Fibroblast of lung (primary cell): ENCODE data around the gene SLC44A1.

ENCODE experiments used
- CTCF ChIP-seq, 2 donors: IDR thresholded peaks in 1 of 2; conservative IDR thresholded peaks in 1 of 2; 1 replicate in 1 of 2; 2 replicates in 1 of 2; pipeline ENCODE4 v1.5.1; 2011 to 2012; ENCODE audit warnings: low read length in 2 of 2, control low read depth in 1 of 2, inconsistent platforms in 1 of 2, low read depth in 1 of 2, mild to moderate bottlenecking in 1 of 2
- EZH2 ChIP-seq: IDR thresholded peaks from 2 replicates; pipeline ENCODE4 v1.5.1; 2012; ENCODE audit warnings: low read length, control low read depth, mild to moderate bottlenecking; ENCODE audit errors: missing control alignments

GRCh38 chr9:105309531-105309931 is 65.1 kb downstream of the SLC44A1 start:
- TF ChIP-seq CTCF (conservative IDR thresholded peaks at IDR 0.05 in 1 of 2, IDR thresholded peaks at IDR 0.05 in 1 of 2; ENCODE audit: low read depth in 1 of 2, low read length in 2 of 2) (no peak), EZH2 (no peak)
